BE2C (cell line): ENCODE measurements around the gene MAD2L2. TPM values are rescaled to one million over a fixed set of nuclear protein-coding genes. Genes with fewer than 3 reads are reported as not detected.

Experiments used
- DNase-seq: peaks from one replicate; pipeline ENCODE4 v3.0.0-alpha.2; 2020
- H3K27me3 ChIP-seq: fragments of 250-450 bp; sonication (Bioruptor Pico); 2 replicates; pipeline ENCODE4 v1.5.1; 2020; ENCODE audit warnings: mild to moderate bottlenecking
- H3K36me3 ChIP-seq: fragments of 250-450 bp; sonication (Bioruptor Pico); 2 replicates; pipeline ENCODE4 v1.5.1; 2020; ENCODE audit warnings: mild to moderate bottlenecking
- H3K4me1 ChIP-seq: fragments of 250-450 bp; sonication (Bioruptor Pico); 2 replicates; pipeline ENCODE4 v1.5.1; 2020
- H3K4me3 ChIP-seq: 2 replicates; pipeline ENCODE4 v1.5.1; 2011; ENCODE audit warnings: low read depth, low read length
- H3K9me3 ChIP-seq: fragments of 250-450 bp; sonication (Bioruptor Pico); 2 replicates; pipeline ENCODE4 v1.5.1; 2020
- polyA plus RNA-seq: library from polyadenylated mRNA; unstranded; fragments of >200 nt; gene quantifications from one replicate; pipeline ENCODE4 v1.2.1, GENCODE V29; 2012; ENCODE audit warnings: low read depth, missing spikeins; ENCODE audit not compliant: insufficient read length, insufficient read depth
- TF ChIP-seq, protein P1 (sequence below): IDR thresholded peaks from 2 replicates; pipeline ENCODE4 v1.5.1; 2012; ENCODE audit warnings: mild to moderate bottlenecking, low read depth, low read length

The MAD2L2 gene
- polyA plus RNA-seq, result 84.5 TPM

GRCh38 chr1:11681071-11681771, at the start of gene MAD2L2:
TSS of gene MAD2L2 (minus strand) at chr1:11681148. CDS start at chr1:11680601, 547 bp downstream.
- H3K27me3 ChIP-seq, result no peaks in the 10 kb centered on the region
- TF ChIP-seq, protein P1, sequence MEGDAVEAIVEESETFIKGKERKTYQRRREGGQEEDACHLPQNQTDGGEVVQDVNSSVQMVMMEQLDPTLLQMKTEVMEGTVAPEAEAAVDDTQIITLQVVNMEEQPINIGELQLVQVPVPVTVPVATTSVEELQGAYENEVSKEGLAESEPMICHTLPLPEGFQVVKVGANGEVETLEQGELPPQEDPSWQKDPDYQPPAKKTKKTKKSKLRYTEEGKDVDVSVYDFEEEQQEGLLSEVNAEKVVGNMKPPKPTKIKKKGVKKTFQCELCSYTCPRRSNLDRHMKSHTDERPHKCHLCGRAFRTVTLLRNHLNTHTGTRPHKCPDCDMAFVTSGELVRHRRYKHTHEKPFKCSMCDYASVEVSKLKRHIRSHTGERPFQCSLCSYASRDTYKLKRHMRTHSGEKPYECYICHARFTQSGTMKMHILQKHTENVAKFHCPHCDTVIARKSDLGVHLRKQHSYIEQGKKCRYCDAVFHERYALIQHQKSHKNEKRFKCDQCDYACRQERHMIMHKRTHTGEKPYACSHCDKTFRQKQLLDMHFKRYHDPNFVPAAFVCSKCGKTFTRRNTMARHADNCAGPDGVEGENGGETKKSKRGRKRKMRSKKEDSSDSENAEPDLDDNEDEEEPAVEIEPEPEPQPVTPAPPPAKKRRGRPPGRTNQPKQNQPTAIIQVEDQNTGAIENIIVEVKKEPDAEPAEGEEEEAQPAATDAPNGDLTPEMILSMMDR, result no peak
- DNase-seq, result peak; percentile 80
- H3K36me3 ChIP-seq, result no peaks in the 10 kb centered on the region
- H3K4me1 ChIP-seq, result 0 out of 2 replicates have a peak, but pooled peaks cover 3% of the 10 kb centered on the region
- H3K4me3 ChIP-seq, result peak within 1 kb of the TSS; percentile 68
- no peaks in the 10 kb centered on the region for H3K9me3 ChIP-seq

- DNase-seq, result no peak
- Histone ChIP-seq H3K36me3 (no peaks in the 10 kb centered on the region), H3K9me3 (no peaks in the 10 kb centered on the region), H3K4me3 (no peak overlapping the region), H3K4me1 (no peaks in the 10 kb centered on the region), H3K27me3 (no peaks in the 10 kb centered on the region)
- TF ChIP-seq, protein P1, result no peak
These were observed 49.5 kb upstream of the MAD2L2 start for GRCh38 chr1:11730429-11730891.

- Histone ChIP-seq H3K4me3 (no peak overlapping the region), H3K27me3 (no peaks in the 10 kb centered on the region), H3K9me3 (no peaks in the 10 kb centered on the region), H3K4me1 (no peaks in the 10 kb centered on the region), H3K36me3 (no peaks in the 10 kb centered on the region)
- no peak for DNase-seq
- TF ChIP-seq, protein P1, result no peak
These were observed 48.8 kb upstream of the MAD2L2 start for GRCh38 chr1:11729498-11730428.

DNA sequence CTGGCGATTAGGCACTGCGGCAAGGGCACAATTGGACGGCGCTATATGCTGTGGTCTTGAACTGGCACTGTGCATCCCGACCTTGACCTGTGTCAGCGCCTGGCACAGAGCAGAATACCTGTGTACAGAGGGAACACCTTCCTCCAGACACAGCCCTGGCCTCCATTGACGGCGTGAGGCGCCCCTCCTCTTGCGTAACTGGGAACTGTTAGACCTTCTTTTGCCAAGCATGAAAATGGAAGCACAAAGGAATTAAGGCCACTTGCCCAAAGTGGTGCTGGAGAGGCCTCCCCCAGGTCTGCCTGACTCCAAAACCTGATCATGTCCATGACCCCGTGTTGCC, 48.2 kb upstream of the MAD2L2 start:
- Histone ChIP-seq H3K4me3 (no peak overlapping the region), H3K27me3 (no peaks in the 10 kb centered on the region), H3K4me1 (no peaks in the 10 kb centered on the region), H3K36me3 (no peaks in the 10 kb centered on the region), H3K9me3 (no peaks in the 10 kb centered on the region)
- TF ChIP-seq, protein P1, result no peak
- DNase-seq, result no peak

- Histone ChIP-seq H3K27me3 (no peaks in the 10 kb centered on the region), H3K36me3 (no peaks in the 10 kb centered on the region), H3K9me3 (no peaks in the 10 kb centered on the region), H3K4me3 (no peak overlapping the region), H3K4me1 (no peaks in the 10 kb centered on the region)
- DNase-seq, result no peak
- TF ChIP-seq, protein P1, result no peak
These were observed 47.3 kb upstream of the MAD2L2 start for GRCh38 chr1:11728126-11728806.
